Fibroblast of peridontal ligament (primary cell): ENCODE measurements around the gene EPHA6.
"Not testable (repeated sequence)": the region's sequence is repeated elsewhere in the genome, so short reads cannot be mapped to it uniquely, and the experiment has no call there.

Source experiments
- DNase-seq: peaks from one replicate; pipeline ENCODE4 v3.0.0-alpha.2; 2010; ENCODE audit errors: extremely low read depth

EPHA6 gene

GRCh38 chr3:97021778-97022177, 207.4 kb downstream of the EPHA6 start:
- DNase-seq: no peak

GRCh38 chr3:97025612-97026011, 211.2 kb downstream of the EPHA6 start:
- not testable (repeated sequence) for DNase-seq

GRCh38 chr3:97029972-97030371, 215.6 kb downstream of the EPHA6 start:
- DNase-seq: no peak

DNA sequence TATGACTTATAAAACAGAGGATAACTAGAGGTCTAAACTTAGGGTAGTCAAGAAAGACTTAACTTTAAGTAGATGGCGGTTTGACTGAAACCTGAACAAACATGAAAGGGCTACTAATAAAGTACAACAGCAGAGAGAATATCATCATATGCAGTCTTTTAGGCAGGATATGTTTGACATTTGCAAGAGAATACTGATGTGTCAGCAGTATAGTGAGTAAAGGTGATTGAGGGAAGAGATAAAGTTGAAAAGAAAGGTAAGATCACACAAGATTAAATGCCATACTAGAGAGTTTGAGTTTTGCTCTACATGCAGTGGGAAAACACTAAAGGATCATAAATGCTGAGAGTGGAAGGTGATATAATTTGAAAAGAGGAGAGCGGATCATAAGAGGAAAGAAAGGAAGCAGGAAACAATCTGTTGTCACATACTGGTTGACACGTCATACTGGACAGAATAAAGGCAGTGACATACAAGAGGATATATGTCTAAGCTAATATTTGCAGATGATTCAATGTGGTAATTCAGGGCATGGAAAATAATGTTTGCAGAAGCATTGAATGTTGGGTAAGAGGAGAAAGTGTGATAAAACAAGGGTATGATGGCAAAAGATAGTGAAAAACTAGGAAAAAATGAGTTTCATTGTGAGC, 223.0 kb downstream of the EPHA6 start:
- no peak for DNase-seq

DNA sequence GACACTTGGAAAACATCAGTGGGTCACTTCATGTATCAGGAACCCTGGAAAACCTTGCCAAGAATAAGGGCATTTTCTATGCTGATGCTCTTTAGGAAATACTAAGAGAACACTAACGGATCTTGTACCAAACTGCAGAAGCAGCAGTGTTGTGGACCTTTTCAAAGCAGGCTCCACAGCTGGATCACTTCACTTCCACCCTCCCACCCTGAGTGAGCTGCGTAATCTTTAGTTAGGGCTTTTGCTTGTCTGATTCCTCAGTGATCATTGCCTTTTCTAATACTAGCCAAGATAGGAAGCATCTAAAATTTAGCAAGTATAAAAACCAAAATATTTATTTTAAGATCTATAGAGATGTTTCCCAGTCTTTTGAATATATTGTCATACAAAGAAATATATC, 229.0 kb downstream of the EPHA6 start:
- DNase-seq: no peak

DNA sequence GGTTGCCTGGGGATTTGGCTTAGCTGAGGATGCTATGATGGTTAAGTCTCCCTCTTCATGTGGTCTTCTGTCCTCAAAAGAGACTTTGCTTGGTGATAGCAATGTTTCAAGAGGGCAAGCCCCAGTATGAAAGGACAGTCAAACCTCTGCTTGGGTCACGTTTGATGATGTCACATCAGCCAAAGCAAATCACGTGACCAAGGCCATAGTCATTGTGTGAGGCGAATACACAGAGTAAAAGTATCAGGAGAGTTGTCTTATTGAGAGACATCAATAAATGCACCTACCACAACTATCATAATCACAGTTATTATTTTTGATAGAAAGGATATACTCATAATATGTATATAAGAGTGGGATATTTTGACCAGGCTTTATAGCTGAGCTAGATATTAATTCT, 243.0 kb downstream of the EPHA6 start:
- DNase-seq: no peak

- DNase-seq: no peak
These were observed 244.8 kb downstream of the EPHA6 start for GRCh38 chr3:97059168-97059567.

DNA sequence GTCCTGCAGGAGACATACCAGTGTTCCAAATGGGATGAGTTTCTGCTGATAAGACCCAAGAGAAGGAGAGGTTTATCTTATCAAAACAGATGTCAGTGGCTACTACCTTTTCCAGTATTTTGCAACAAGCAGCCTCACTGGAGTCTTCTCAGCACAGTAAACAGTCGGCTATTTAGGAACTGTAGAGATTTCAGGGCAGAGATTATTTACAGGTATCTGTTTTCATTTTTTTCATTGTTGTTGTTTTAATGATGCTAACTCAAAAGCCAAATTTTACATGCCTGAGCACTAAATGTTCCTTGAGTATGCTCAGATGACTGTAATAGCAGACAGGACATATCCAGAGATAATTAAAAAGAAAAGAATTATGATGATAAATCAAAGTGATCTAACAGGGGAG, 252.1 kb downstream of the EPHA6 start:
- DNase-seq: no peak

- DNase-seq: no peak
These were observed 255.9 kb downstream of the EPHA6 start for GRCh38 chr3:97070302-97070701.

DNA sequence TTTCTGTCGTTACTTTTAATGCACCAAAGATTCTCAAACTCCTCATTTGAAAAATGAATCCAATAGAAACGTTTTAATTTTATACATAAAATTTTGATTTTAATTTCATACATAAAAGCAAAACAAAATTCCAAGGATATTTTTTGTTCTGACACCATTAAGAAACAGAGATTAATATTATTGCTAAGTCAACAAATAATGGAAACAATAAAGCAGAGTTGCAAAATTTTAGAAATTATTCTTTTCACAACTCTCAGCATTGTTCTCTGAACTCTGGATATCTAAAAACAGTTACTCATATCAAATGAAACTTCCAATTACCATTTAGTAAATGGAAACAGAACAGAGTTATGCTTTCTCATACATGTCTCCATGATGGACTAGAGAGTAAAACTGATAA, 260.2 kb downstream of the EPHA6 start:
- no peak for DNase-seq

DNA sequence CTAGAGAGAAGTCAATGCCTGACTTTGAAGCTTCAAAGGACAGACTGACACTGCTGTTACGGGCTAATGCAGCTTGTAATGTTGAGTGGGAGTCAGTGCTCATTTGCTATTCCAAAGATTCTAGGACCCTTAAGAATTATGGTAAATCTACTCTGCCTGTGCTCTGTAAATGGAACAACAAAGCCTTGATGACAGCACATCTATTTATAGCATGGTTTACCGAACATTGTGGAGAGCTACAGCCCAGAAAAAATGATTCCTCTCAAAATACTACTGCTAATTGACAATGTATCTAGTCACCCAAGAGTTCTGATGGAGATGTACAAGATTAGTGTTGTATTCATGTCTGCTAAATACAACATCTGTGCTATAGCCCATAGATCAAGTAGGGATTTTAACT, 262.3 kb downstream of the EPHA6 start:
- DNase-seq: no peak

- DNase-seq: no peak
These were observed 275.2 kb downstream of the EPHA6 start for GRCh38 chr3:97089621-97090020.

- DNase-seq: no peak
These were observed 288.2 kb downstream of the EPHA6 start for GRCh38 chr3:97102641-97103040.

DNA sequence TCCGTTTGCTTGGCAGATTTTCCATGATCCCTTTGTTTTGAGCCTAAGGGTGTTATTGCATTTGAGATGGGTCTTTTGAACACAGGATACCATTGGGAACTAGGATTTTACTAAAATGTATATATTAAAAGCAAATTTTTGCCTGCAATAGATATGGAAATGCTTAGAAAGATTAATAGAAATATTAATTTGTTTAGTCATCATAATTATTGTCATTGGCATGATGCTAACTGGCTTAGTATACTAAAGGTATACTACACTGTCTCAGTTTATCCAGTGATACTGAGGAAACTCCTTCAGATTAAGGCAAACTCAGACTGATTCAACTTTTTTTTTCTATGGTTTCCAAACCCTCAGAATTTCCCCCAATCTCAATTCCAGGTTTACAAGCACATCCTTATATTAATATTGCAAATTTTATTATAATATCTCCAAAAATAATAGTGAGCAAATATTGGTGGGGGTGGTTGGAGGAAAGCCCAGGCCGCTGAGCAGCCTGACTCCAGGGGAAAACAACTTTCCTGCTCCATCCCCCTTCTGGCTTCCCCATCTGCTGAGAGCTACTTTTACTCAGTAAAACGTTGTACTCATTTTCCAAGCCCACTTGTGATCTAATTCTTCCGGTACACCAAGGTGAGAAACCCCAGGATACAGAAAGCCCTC, 291.7 kb downstream of the EPHA6 start:
- no peak for DNase-seq

DNA sequence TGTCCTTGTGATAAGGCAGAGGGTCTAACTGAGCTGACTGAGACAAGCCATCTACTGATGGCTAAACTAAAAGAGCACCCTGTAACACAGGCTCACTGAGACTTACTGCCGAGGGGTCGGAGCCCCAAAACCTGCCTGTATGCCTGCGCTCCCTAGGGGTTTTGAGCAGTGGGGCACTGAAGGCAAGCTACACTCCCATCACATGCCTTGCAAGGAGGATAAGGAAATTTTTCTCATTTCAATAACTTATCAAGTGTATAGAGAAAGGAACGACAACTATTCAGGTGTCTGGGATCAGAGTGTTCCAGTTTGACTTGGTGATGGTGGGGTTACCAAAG, 292.2 kb downstream of the EPHA6 start:
- DNase-seq: no peak

DNA sequence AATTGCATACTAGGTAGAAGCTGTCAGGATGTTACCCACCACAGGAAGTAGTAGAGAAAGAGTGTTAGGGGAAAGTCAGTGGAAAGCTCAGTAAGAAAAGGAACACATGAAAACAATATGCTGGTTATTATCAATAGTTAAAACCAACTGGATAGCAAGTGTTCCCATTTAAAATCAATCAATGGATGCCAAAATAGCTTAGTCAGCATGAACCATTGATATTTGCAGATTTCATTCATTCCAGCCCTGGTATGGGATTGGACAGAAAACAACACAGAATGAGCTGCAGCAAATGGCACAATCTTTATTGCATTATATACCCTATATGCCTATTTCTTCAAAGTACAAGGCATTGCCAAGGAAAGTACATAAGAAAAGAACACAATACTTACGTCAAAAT, 293.7 kb downstream of the EPHA6 start:
- DNase-seq: no peak

DNA sequence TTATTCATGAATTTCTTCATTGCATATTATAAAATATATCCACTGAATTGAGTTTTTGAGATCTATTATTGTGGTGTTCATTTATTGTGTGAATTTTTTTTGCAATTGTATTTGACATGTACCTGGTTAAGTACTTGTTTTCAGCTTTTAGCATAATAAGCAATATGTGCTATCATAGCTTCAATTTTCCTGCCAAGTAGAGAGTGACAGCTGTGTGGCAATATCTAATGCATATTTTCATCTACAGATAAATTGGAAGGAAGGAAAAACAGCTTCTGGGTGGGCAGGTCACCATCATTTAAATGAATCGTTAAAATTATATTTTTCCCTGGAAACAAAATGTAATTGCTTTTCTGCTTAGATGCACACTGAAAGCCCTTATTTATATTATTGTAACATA, 296.9 kb downstream of the EPHA6 start:
- no peak for DNase-seq

- no peak for DNase-seq
These were observed 307.0 kb downstream of the EPHA6 start for GRCh38 chr3:97121386-97121785.

- DNase-seq: no peak
These were observed 311.6 kb downstream of the EPHA6 start for GRCh38 chr3:97125902-97126499.

DNA sequence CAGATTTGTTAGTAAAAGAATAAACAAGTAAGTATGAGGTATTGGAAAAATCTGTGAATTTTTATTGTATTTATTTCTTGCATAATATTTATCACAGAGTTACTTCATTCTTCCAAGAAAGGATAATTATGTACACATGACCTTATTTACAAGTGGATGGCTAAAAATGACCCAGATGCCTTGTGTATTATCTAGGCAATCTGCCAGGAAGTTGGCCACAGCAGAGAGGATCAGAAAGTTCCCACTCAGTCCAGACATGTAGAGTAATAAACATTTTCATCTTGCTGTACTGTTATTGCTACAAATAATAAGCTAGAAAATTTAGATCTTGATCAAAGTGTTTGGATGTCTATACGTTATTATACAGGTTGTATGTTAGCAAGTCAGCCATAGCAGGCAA, 317.1 kb downstream of the EPHA6 start:
- DNase-seq: no peak

DNA sequence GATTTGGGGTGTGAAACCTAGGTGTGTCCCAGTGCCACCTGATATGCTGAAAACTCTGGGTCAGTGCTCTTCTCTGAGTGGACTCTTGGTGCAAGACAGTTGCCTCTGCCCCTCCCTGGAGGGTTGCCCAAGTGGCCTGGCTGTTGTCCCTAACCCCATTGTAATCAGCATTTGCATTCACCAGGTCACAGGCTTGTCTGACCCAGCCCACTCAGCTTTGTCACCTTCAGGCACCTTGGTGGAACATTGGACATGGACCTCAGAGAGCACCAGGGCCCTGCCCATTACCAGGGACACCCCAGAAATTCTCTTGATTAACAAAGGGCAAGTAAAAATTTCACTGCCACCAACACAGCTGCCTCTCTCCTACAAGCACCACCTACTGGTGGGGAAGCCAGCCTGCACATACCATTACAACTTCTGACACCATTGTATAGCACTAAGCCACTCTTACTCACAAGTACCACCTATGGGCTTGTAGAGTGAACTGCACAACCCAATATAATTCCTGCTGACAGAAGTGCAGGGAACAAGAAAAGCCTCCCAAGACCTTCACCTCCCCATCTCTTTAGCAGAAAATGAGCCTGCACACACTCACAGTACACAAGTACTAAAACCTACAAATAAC, 324.6 kb downstream of the EPHA6 start:
- no peak for DNase-seq

DNA sequence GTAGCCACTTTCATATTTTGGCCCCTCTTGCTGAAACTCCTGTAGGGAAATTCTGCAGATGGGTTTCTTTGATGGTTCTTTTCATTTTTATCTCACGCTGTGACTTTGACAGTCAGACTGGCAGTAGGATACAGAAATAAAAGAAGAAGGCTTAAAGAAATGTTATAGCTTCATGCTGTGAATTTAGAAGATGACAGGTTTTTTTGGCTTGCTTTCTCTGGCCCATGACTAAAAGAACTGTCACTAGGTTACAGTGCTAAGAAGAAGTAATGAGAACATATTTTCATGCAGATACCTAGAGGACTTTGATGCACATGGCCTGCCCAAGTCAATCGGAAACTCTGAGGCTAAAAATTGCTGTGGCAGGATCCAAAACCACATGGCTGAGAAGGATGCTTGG, 334.5 kb downstream of the EPHA6 start:
- no peak for DNase-seq

DNA sequence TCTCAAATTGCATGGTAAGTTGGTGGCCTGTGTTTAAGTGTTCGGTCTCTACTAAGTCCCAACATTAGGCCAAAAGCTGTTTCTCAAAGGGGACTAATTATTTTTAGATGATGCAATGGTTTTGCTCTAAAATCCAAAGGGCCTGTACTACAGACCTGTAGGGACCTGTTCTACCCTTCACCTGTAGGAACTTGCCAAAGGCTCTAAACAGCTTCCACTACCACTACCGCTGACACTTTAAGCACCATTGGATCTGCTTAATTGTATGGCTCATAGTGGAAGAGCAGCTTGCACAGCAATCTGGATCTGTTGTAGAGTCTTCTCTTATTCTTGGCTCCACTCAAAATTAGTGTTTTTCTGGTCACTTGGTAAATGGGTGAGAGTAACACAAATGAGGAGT, 346.8 kb downstream of the EPHA6 start:
- no peak for DNase-seq
